C4-2B (cell line): Measurements from ENCODE around the gene PTK7.

Source experiments
- CTCF ChIP-seq: fragments of 450-650 bp; conservative IDR thresholded peaks from 2 replicates; pipeline ENCODE4 v1.5.1; 2017; ENCODE audit warnings: mild to moderate bottlenecking
- ZFX ChIP-seq: fragments of 450-650 bp; IDR thresholded peaks from 2 replicates; pipeline ENCODE4 v1.6.1; 2017

DNA sequence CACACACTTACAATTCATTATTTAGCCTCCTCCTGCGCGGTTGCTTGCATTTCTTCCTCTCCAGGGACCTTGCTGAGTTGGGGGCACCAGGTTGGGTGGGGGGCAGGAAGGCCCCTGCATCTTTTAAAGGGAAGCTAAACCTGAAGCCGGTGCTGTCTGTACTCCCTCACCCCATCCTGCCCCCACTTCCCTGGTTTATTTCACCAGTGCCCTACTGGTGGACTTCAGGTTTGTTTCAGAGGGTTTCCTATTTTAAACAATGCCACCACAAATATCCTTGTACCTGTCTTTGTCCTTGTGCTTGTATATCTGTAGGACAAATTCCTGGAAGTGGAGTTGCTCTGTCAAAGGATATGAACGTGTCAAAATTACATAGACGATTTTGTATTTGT lies 21.0 kb downstream of the PTK7 start:
- TF ChIP-seq CTCF (no peak), ZFX (no peak)
